IMR-90 (cell line): ENCODE results near the gene MRM1. TPM values are rescaled to one million over a fixed set of nuclear protein-coding genes. Genes with fewer than 3 reads are reported as not detected.

Experiments
- ATAC-seq: fragments of 200-7000 bp; cut with Tn5 transposase; 2 replicates; pipeline ENCODE4 v1.9.1; 2020; ENCODE audit warnings: low read depth, mild to moderate bottlenecking, moderate library complexity
- BruUV-seq: library from RNA; stranded (reverse); fragments of 400-500 nt; replicated peaks from 2 replicates; lab custom pipeline; 2021; lab: Mats Ljungman, UMichigan
- CTCF ChIA-PET: fragments of 300-600 bp; formaldehyde crosslinking; extraction: SDS; loops from one replicate; lab custom pipeline; 2021; ENCODE audit warnings: antibody characterized with exemption; lab: Yijun Ruan, JAX
- POLR2A ChIA-PET: fragments of 300-600 bp; sonication (Branson Sonifier 250); formaldehyde crosslinking; loops from one replicate; lab custom pipeline; 2022; ENCODE audit warnings: antibody characterized with exemption; ENCODE audit not compliant: unreplicated experiment; lab: Charles Lee
- DNase-seq: peaks from one replicate; pipeline ENCODE4 v3.0.0; 2013
- H2AFZ ChIP-seq: replicated peaks from 2 replicates; pipeline ENCODE3; 2013; ENCODE audit warnings: low read length, mild to moderate bottlenecking; ENCODE audit not compliant: poor library complexity
- H2AK5ac ChIP-seq: 2 replicates; pipeline ENCODE4 v1.6.1; 2013; ENCODE audit warnings: low read depth, low read length, inconsistent platforms
- H2AK9ac ChIP-seq: replicated peaks from 2 replicates; pipeline ENCODE3; 2013; ENCODE audit warnings: mild to moderate bottlenecking, low read depth, low read length, moderate library complexity; ENCODE audit not compliant: poor library complexity
- H2BK120ac ChIP-seq: 2 replicates; pipeline ENCODE4 v1.6.1; 2013; ENCODE audit warnings: low read depth, low read length, inconsistent platforms
- H2BK15ac ChIP-seq: 3 replicates; pipeline ENCODE4 v1.6.1; 2013; ENCODE audit warnings: low read depth, low read length, inconsistent platforms
- H2BK20ac ChIP-seq: 2 replicates; pipeline ENCODE4 v1.6.1; 2013; ENCODE audit warnings: low read depth, mild to moderate bottlenecking, inconsistent platforms, low read length, moderate library complexity
- H2BK5ac ChIP-seq: 2 replicates; pipeline ENCODE4 v1.6.1; 2013; ENCODE audit warnings: mild to moderate bottlenecking, low read depth, low read length, inconsistent platforms; ENCODE audit not compliant: poor library complexity, severe bottlenecking
- H3K14ac ChIP-seq: replicated peaks from 2 replicates; pipeline ENCODE4 v1.6.1; 2013; ENCODE audit warnings: low read depth, low read length, inconsistent platforms
- H3K18ac ChIP-seq: 2 replicates; pipeline ENCODE4 v1.6.1; 2013; ENCODE audit warnings: low read depth, low read length, control low read depth
- H3K23ac ChIP-seq: 2 replicates; pipeline ENCODE4 v1.6.1; 2013; ENCODE audit warnings: low read depth, low read length, inconsistent platforms
- H3K27ac ChIP-seq: 2 replicates; pipeline ENCODE4 v1.5.1; 2013; ENCODE audit warnings: mild to moderate bottlenecking, control low read depth, low read length; ENCODE audit not compliant: insufficient read depth
- H3K27me3 ChIP-seq: 2 replicates; pipeline ENCODE4 v1.6.1; 2013; ENCODE audit warnings: low read length; ENCODE audit not compliant: control insufficient read depth, insufficient read depth
- H3K36me3 ChIP-seq: 2 replicates; pipeline ENCODE4 v1.6.1; 2013; ENCODE audit warnings: low read length, mixed read lengths; ENCODE audit not compliant: control insufficient read depth, insufficient read depth
- H3K4ac ChIP-seq: 2 replicates; pipeline ENCODE4 v1.6.1; 2013; ENCODE audit warnings: low read depth, low read length, inconsistent platforms
- H3K4me1 ChIP-seq: 2 replicates; pipeline ENCODE4 v1.6.1; 2013; ENCODE audit warnings: low read length, mixed read lengths; ENCODE audit not compliant: control insufficient read depth, insufficient read depth
- H3K4me2 ChIP-seq: 2 replicates; pipeline ENCODE4 v1.6.1; 2013; ENCODE audit warnings: low read depth, mild to moderate bottlenecking, control low read depth, low read length, moderate library complexity
- H3K4me3 ChIP-seq: 2 replicates; pipeline ENCODE4 v1.5.1; 2013; ENCODE audit warnings: low read depth, mild to moderate bottlenecking, control low read depth, low read length, moderate library complexity; ENCODE audit not compliant: insufficient read depth
- H3K56ac ChIP-seq: 2 replicates; pipeline ENCODE4 v1.6.1; 2013; ENCODE audit warnings: low read length, inconsistent platforms; ENCODE audit not compliant: insufficient read depth; ENCODE audit errors: extremely low read depth
- H3K79me1 ChIP-seq, 2 experiments: 2 replicates each; pipeline ENCODE4 v1.6.1; 2013; ENCODE audit warnings: low read length in 2 of 2, inconsistent platforms in 1 of 2, low read depth in 1 of 2
- H3K9ac ChIP-seq: 2 replicates; pipeline ENCODE4 v1.6.1; 2013; ENCODE audit warnings: low read depth, low read length, control low read depth
- H3K9me1 ChIP-seq: 2 replicates; pipeline ENCODE4 v1.6.1; 2013; ENCODE audit warnings: low read length, inconsistent platforms; ENCODE audit not compliant: insufficient read depth
- H3K9me3 ChIP-seq: 2 replicates; pipeline ENCODE4 v1.6.1; 2013; ENCODE audit warnings: low read length; ENCODE audit not compliant: control insufficient read depth, insufficient read depth
- H4K20me1 ChIP-seq: 2 replicates; pipeline ENCODE4 v1.6.1; 2013; ENCODE audit warnings: low read length, inconsistent platforms; ENCODE audit not compliant: insufficient read depth
- H4K5ac ChIP-seq: 2 replicates; pipeline ENCODE4 v1.6.1; 2013; ENCODE audit warnings: mild to moderate bottlenecking, low read depth, low read length, control low read depth
- H4K8ac ChIP-seq, 2 experiments: 2 replicates each; pipeline ENCODE4 v1.6.1; 2013; ENCODE audit warnings: low read depth in 2 of 2, low read length in 2 of 2, control low read depth in 1 of 2, inconsistent platforms in 1 of 2
- H4K91ac ChIP-seq: 2 replicates; pipeline ENCODE4 v1.6.1; 2013; ENCODE audit warnings: low read depth, low read length, inconsistent platforms; ENCODE audit not compliant: insufficient read depth
- BHLHE40 ChIP-seq: fragments of 150-350 bp; IDR thresholded peaks from 2 replicates; pipeline ENCODE4 v1.6.1; 2016; ENCODE audit warnings: mild to moderate bottlenecking, low read depth, low read length
- CEBPB ChIP-seq: IDR thresholded peaks from 2 replicates; pipeline ENCODE4 v1.6.1; 2012; ENCODE audit warnings: low read depth, low read length, improper control_type of control experiment
- CHD1 ChIP-seq: IDR thresholded peaks from 2 replicates; pipeline ENCODE4 v1.6.1; 2012; ENCODE audit warnings: low read depth, low read length, improper control_type of control experiment
- MAFK ChIP-seq: IDR thresholded peaks from 2 replicates; pipeline ENCODE4 v1.6.1; 2012; ENCODE audit warnings: low read depth, low read length, improper control_type of control experiment
- MAZ ChIP-seq: IDR thresholded peaks from 2 replicates; pipeline ENCODE4 v1.6.1; 2012; ENCODE audit warnings: low read depth, mild to moderate bottlenecking, low read length, improper control_type of control experiment, moderate library complexity, borderline replicate concordance
- MXI1 ChIP-seq: IDR thresholded peaks from 2 replicates; pipeline ENCODE4 v1.6.1; 2012; ENCODE audit warnings: low read depth, mild to moderate bottlenecking, low read length, moderate library complexity, borderline replicate concordance
- NFE2L2 ChIP-seq: fragments of 150-350 bp; IDR thresholded peaks from 2 replicates; pipeline ENCODE4 v1.6.1; 2016; ENCODE audit warnings: low read depth, mild to moderate bottlenecking, low read length
- POLR2A ChIP-seq: IDR thresholded peaks from 2 replicates; pipeline ENCODE4 v1.6.1; 2012; ENCODE audit warnings: mild to moderate bottlenecking, low read depth, low read length
- RAD21 ChIP-seq: IDR thresholded peaks from 2 replicates; pipeline ENCODE4 v1.6.1; 2012; ENCODE audit warnings: low read length, improper control_type of control experiment
- RCOR1 ChIP-seq: IDR thresholded peaks from 2 replicates; pipeline ENCODE4 v1.6.1; 2012; ENCODE audit warnings: mild to moderate bottlenecking, low read length, improper control_type of control experiment; ENCODE audit not compliant: insufficient replicate concordance
- RFX5 ChIP-seq: IDR thresholded peaks from 2 replicates; pipeline ENCODE4 v1.8.0; 2012; ENCODE audit warnings: low read depth, mild to moderate bottlenecking, low read length, moderate library complexity
- SMC3 ChIP-seq: fragments of 150-350 bp; IDR thresholded peaks from 2 replicates; pipeline ENCODE4 v1.6.1; 2016; ENCODE audit warnings: low read depth, mild to moderate bottlenecking, antibody characterized with exemption, low read length, moderate library complexity
- WGBS, 2 experiments: methylation state at CpG; one replicate each; pipeline versions ENCODE4 v1.1.5 to v1.1.7; 2013; ENCODE audit warnings: missing lambda C conversion rate in 2 of 2; ENCODE audit not compliant: insufficient read length in 1 of 2; ENCODE audit errors: extremely low coverage in 2 of 2; 5-methylcytosine and 5-hydroxymethylcytosine counted together
- dilution Hi-C: fragments of 300-500 bp; cut with HindIII; formaldehyde crosslinking; loops from one replicate; pipeline ENCODE4 v1.14.3; 2018; ENCODE audit warnings: low sequenced_read_pairs; ENCODE audit not compliant: unreplicated experiment
- in situ Hi-C: fragments of 300-500 bp; cut with MboI; formaldehyde crosslinking; loops from 3 replicates; pipeline ENCODE4 v1.14.3; 2019; ENCODE audit warnings: low sequenced_read_pairs, inconsistent platforms, mixed read lengths
- intact Hi-C: fragments of 100-400 bp; cut with micrococcal nuclease; formaldehyde crosslinking; loops from 2 replicates; pipeline ENCODE4 v1.10.0; 2022
- polyA plus RNA-seq, 3 experiments: library from polyadenylated mRNA; depleted of rRNA; stranded (reverse); fragments of >200 nt; gene quantifications; 2 replicates each; pipeline ENCODE4 v1.2.3, GENCODE V29; 2012; ENCODE audit warnings: low replicate concordance in 1 of 3
- total RNA-seq: library from RNA; depleted of rRNA; stranded (reverse); fragments of >200 nt; gene quantifications from 2 replicates; pipeline ENCODE4 v1.2.3, GENCODE V29; 2012
- TF ChIP-seq, protein P1 (sequence below): conservative IDR thresholded peaks from 2 replicates; pipeline ENCODE4 v1.5.1; 2012; ENCODE audit warnings: mild to moderate bottlenecking, low read depth, low read length, improper control_type of control experiment
- TF ChIP-seq, protein P2 (sequence below): fragments of 150-350 bp; IDR thresholded peaks from 2 replicates; pipeline ENCODE4 v1.6.1; 2016; ENCODE audit warnings: low read depth, mild to moderate bottlenecking, low read length, moderate library complexity, borderline replicate concordance

The MRM1 gene
- total and polyA plus RNA-seq, 2 of the 4 experiments (the other 2 are of a cell fraction), result 2.2 to 5.3 TPM

DNA sequence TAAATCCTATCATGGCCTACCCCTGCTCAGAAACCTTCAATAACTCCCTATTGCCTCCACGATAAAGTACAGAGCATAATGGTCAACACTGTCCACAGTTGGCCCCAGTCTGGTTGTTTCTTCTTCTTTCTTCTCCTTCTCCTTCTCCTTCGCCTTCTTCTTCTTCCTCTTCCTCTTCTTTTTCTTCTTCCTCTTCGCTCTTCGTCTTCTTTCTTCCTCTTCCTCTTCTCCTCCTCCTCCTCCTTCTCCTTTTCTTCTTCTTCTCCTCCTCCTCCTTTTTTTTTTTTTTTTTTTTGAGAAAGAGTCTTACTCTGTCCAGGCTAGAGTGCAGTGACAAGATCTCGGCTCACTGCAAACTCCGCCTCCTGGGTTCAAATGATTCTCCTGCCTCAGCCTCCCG is 23.8 kb downstream of the MRM1 start:
- no TSS peak for BruUV-seq

More for the DNA sequence above, 23.8 kb downstream of the MRM1 start:
- Histone ChIP-seq H3K4me1 (no peaks in the 10 kb centered on the region), H2AFZ (no peak overlapping the region), H4K5ac (no peak overlapping the region), H4K20me1 (no peaks in the 10 kb centered on the region; the same call in 1 of the 2 replicates), H3K27me3 (peaks cover 16% of the 10 kb centered on the region; the same call in 1 of the 2 replicates), H3K79me1 (no peaks in the 10 kb centered on the region), H3K4me3 (no peak overlapping the region), H3K56ac (no peak overlapping the region), H3K4me2 (no peak overlapping the region), H2BK20ac (no peak overlapping the region), H2AK9ac (no peak overlapping the region), H4K91ac (no peak overlapping the region), H3K14ac (no peak overlapping the region), H3K9me1 (no peaks in the 10 kb centered on the region), H4K8ac (no peak overlapping the region), H2AK5ac (no peak overlapping the region), H3K4ac (no peak overlapping the region), H3K23ac (no peak overlapping the region), H3K9ac (no peak overlapping the region), H2BK15ac (no peak overlapping the region), H3K9me3 (no peaks in the 10 kb centered on the region), H3K36me3 (no peaks in the 10 kb centered on the region), H3K27ac (no peak overlapping the region), H3K18ac (no peak overlapping the region), H2BK5ac (no peak overlapping the region), H2BK120ac (no peak overlapping the region)
- ChIA-PET CTCF (interaction anchor here (0.7 to 1.6 kb wide), 3 partner anchors 8 to 23 kb away, joined by 3 to 4 read pairs (median 3); no protein-coding TSS in a partner anchor), POLR2A (no interaction called here)
- ATAC-seq, result no peak
- WGBS, 2 experiments, result 53% methylated on average over 2 of the region's 7 CpGs; no CpG with 5 or more reads in 1 of the 2 experiments
- no peak for DNase-seq
- dilution Hi-C loops, result loop anchor here (25.0 kb wide), 1 partner anchor 437 kb away; no protein-coding TSS in a partner anchor
- TF ChIP-seq CEBPB, result no peak
- no peak for TF ChIP-seq SMC3
- TF ChIP-seq RCOR1, result no peak
- no peak for TF ChIP-seq MXI1
- no peak for TF ChIP-seq CHD1
- no peak for TF ChIP-seq RAD21
- no peak for TF ChIP-seq MAFK
- no peak for TF ChIP-seq BHLHE40
- TF ChIP-seq, protein P1, sequence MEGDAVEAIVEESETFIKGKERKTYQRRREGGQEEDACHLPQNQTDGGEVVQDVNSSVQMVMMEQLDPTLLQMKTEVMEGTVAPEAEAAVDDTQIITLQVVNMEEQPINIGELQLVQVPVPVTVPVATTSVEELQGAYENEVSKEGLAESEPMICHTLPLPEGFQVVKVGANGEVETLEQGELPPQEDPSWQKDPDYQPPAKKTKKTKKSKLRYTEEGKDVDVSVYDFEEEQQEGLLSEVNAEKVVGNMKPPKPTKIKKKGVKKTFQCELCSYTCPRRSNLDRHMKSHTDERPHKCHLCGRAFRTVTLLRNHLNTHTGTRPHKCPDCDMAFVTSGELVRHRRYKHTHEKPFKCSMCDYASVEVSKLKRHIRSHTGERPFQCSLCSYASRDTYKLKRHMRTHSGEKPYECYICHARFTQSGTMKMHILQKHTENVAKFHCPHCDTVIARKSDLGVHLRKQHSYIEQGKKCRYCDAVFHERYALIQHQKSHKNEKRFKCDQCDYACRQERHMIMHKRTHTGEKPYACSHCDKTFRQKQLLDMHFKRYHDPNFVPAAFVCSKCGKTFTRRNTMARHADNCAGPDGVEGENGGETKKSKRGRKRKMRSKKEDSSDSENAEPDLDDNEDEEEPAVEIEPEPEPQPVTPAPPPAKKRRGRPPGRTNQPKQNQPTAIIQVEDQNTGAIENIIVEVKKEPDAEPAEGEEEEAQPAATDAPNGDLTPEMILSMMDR, result no peak
- TF ChIP-seq, protein P2, sequence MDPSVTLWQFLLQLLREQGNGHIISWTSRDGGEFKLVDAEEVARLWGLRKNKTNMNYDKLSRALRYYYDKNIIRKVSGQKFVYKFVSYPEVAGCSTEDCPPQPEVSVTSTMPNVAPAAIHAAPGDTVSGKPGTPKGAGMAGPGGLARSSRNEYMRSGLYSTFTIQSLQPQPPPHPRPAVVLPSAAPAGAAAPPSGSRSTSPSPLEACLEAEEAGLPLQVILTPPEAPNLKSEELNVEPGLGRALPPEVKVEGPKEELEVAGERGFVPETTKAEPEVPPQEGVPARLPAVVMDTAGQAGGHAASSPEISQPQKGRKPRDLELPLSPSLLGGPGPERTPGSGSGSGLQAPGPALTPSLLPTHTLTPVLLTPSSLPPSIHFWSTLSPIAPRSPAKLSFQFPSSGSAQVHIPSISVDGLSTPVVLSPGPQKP, result no peak
- TF ChIP-seq POLR2A, result no peak
- TF ChIP-seq NFE2L2, result no peak
- TF ChIP-seq MAZ, result no peak
- no peak for TF ChIP-seq RFX5
- intact Hi-C loops, result no loop called here
- in situ Hi-C loops, result no loop called here
